Peyer's patch (tissue), 4 donors: ENCODE results near the gene GRB14. TPM values are rescaled to one million over a fixed set of nuclear protein-coding genes. Genes with fewer than 3 reads are reported as not detected.

Experiments used
- DNase-seq, 3 donors: peaks; one replicate each; pipeline ENCODE4 v3.0.0-alpha.2; 2017 to 2019
- H3K27ac ChIP-seq, 4 donors: fragments of 200-600 bp; sonication (generic); one replicate each; pipeline ENCODE4 v1.5.1; 2016 to 2019
- H3K27me3 ChIP-seq, 2 donors: fragments of 200-600 bp; sonication (generic); one replicate each; pipeline ENCODE4 v1.5.1; 2019
- H3K36me3 ChIP-seq, 3 donors: fragments of 200-600 bp; sonication (generic); one replicate each; pipeline ENCODE4 v1.5.1; 2016 to 2019
- H3K4me1 ChIP-seq, 4 donors: fragments of 200-600 bp; sonication (generic); one replicate each; pipeline ENCODE4 v1.5.1; 2016 to 2019
- H3K4me3 ChIP-seq, 4 donors: fragments of 200-600 bp; sonication (generic); 1 replicate in 3 of 4; 2 replicates in 1 of 4; pipeline ENCODE4 v1.5.1; 2016 to 2019; ENCODE audit warnings: mild to moderate bottlenecking in 1 of 4
- H3K9me3 ChIP-seq, 4 donors: fragments of 200-600 bp; sonication (generic); one replicate each; pipeline ENCODE4 v1.5.1; 2016 to 2019; ENCODE audit warnings: mild to moderate bottlenecking in 1 of 4
- CTCF ChIP-seq, 6 experiments: fragments of 450-650 bp in 4 of 6; fragments of 200-600 bp in 2 of 6; sonication (generic) in 1 of 6; IDR thresholded peaks; one replicate each; pipeline ENCODE4 v1.5.1; 2017 to 2019; ENCODE audit warnings: antibody characterized with exemption in 6 of 6, mild to moderate bottlenecking in 3 of 6, moderate library complexity in 1 of 6
- POLR2A ChIP-seq, 2 donors: fragments of 450-650 bp; IDR thresholded peaks; one replicate each; pipeline ENCODE4 v1.5.1; 2017; ENCODE audit warnings: antibody characterized with exemption in 2 of 2, mild to moderate bottlenecking in 2 of 2, moderate library complexity in 2 of 2
- total RNA-seq, 4 donors: library from RNA; depleted of rRNA; stranded (reverse); fragments of >200 nt; gene quantifications; one replicate each; pipeline ENCODE4 v1.1.0, GENCODE V29; 2016

GRB14 gene
- total RNA-seq, 4 donors from 2014 or later: 1.1 to 3.1 (median 2.1) TPM

- Histone ChIP-seq H3K27ac (no peak overlapping the region), H3K9me3 (no peaks in the 10 kb centered on the region), H3K4me3 (no peak overlapping the region), H3K27me3 (no peaks in the 10 kb centered on the region), H3K36me3 (no peaks in the 10 kb centered on the region), H3K4me1 (no peaks in the 10 kb centered on the region)
- DNase-seq: no peak
- TF ChIP-seq POLR2A (IDR thresholded peaks at IDR 0.05): no peak
- TF ChIP-seq CTCF (IDR thresholded peaks at IDR 0.05): no peak
Measured at GRCh38 chr2:164447660-164448059, 173.6 kb downstream of the GRB14 start.

Other genes starting within 250 kb of the GRB14 start
- 10 to 100 TPM; 42.2 to 59.4 (median 45.2) TPM for gene COBLL1, start 220.3 kb upstream of the GRB14 start, total RNA-seq